Mucosa of gallbladder (tissue), 1 donor: ENCODE data around the gene TOPAZ1. TPM values are rescaled to one million over a fixed set of nuclear protein-coding genes. Genes with fewer than 3 reads are reported as not detected.
A peak's percentile ranks its signal among the peaks of the same experiment; 100 is the strongest.

ENCODE experiments used
- DNase-seq: peaks from one replicate; pipeline ENCODE4 v3.0.0-alpha.2; 2020; ENCODE audit warnings: low spot score
- total RNA-seq: library from RNA; stranded (reverse); gene quantifications from one replicate; pipeline ENCODE4 v1.2.1, GENCODE V29; 2021
- donor health status: DM: no; HTN: no; CAD: no.

Gene TOPAZ1
- total RNA-seq, 1 donor from 2014 or later = not detected

DNA sequence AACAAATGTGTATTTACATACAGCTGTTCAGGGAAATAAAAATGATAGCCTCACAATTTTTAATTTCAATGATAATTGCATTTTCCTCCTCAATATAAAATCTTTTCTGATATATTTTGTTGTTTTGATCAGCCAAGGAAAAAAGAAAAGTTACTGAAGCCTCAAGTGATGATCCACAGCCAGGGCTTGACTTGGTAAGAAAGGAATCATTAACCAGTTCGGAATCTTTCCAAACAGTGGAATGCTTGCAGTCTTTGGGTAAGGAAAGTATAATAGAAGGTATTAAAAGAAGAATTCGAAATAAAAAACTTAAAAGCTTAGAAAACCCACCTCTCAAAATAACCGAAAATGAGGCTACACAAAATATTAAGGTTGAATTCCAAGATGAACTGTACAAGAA, 1.0 kb downstream of the TOPAZ1 start:
- DNase-seq = no peak

DNA sequence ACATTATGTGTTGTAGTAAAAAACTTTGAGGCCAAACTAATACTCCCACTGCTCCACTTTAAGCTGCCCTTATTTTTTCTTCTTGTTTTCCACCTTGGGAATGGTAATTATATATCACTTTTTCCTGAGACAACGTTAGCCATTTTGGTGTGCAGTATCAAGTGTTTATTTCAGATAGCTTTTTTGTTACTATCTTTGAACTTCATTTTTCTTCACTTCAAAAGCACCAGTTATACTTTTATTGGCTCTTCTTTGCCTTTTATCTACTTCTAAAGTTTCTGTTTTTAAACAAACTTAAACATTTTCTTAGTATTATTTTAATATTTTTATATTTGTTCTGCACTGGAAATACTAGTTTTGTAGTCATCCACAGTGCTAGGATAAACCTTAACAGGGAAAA, 6.5 kb downstream of the TOPAZ1 start:
- DNase-seq = no peak

DNA sequence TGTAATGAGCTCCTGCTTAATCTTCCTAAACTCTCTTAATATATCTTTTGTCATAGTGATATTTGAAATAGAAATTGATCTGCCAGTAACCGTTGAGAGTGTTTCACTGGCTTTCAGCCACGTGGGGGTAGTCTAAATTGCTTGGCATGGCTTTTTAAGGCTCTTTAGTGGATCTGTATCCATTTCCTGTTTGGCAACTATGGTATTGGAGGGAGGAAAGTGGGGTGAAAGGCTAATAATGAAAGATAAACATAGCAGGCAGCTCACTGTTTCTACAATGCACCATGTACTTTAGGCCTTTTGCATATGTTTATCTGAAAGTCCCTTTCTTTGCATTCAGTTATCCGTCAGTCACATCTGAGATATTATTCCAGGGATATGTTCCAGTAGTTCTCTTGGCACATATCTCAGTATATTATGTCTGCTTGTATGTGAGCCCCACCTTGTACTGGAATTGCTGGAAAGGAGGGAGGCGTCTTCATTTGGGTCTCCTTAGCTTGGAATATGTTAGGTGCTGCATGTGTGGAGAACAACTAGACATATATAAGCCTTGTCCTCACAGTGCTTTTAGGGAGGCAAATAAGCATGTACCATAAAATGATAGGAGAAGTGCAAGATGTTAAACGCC, 10.8 kb downstream of the TOPAZ1 start:
- DNase-seq = no peak

DNA sequence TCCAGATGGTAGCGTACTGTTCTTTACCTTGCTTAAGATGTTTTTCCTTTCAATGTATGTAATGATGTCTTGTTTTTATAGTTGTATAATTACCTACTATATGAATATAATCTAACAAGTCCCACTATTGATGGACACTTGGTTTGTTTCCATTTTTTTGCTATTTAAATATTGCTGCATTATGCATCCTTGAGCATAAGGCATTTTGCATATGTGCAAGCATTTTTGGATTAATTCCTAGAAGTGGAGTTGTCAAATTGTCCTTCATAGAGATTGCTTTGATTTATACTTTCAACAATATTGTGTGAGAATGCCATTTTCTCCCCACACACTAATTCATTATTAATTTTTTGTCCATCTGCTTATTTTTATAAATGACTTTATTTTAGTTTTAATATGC, 17.7 kb downstream of the TOPAZ1 start:
- no peak for DNase-seq

DNA sequence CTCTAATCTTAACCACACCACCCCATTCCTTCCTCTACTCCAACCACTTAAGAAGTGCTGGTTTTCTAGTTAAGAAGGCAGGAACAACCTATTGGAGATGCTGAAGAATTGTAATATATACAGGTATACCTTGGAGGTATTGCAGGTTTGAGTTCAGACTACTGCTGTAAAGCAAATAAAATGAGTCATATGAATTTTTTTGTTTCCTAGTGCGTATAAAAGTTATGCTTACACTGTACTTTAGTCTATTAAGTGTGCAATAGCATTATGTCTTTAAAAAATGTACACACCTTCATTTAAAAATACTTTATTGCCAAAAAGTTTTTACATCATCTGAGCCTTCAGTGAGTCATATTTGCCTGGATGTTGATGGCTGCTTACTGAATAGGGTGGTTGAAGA, 22.5 kb downstream of the TOPAZ1 start:
- no peak for DNase-seq

DNA sequence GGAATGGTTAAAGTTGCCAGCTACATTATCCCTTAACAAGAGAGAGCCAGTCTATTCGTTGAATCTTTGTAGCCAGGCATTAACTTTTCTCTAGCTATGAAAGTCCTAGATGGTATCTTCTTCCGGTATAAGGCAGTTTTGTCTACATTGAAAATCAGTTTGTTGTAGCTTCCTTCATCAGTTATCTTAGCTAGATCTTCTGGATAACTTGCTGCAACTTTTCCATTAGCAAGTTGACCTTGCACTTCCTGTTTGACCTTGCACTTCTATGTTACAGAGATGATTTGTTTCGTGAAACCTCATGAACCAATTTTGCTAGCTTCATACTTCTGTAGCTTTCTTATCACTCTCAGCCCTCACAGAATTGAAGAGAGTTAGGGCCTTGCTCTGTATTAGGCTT, 24.1 kb downstream of the TOPAZ1 start:
- DNase-seq = no peak

DNA sequence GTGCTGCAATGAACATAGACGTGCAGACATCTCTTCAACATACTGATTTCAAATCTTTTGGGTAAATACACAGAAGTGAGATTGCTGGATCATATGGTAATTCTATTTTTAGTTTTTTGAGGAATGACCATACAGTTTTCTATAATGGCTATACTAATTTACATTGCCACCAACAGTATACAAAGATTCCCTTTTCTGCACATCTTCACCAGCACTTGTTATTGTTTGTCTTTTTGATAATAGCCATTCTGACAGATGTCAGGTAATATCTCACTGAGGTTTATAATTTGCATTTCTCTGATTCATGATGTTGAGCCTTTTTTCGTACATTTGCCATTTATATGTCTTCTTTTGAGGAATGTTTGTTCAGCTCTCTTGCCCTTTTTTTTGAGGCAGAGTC, 30.5 kb downstream of the TOPAZ1 start:
- DNase-seq = no peak

DNA sequence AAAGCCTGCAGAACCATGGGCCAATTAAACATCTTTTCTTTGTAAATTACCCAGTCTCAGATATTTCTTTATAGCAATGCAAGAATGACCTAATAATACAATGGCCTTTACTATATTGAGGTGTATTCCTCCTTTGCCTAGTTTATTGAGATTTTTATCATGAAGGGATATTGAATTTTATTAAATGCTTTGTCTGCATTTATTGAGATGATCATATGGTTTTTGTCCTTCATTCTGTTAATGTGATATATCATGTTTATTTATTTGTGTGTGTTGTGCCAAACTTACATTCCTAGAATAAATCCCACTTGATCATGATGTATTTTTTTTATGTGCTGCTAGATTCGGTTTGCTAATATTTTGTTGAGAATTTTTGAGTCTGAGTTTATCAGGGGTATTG, 36.2 kb downstream of the TOPAZ1 start:
- no peak for DNase-seq

DNA sequence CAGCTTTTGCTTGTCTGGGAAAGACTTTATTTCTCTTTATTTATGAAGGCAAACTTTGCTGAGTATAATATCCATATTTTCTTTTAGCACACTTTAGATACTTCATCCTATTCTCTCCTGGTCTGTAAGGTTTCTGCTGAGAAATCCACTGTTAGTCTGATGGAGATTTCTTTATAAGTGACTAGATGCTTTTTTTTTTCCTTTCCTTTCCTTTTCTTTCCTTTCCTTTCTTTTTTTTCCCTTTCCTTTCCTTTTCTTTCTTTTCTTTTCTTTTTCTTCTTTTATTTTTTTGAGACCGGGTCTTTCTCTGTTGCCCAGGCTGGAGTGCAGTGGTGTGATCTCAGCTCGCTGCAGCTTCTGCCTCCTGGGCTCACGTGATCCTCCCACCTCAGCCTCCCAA, 38.4 kb downstream of the TOPAZ1 start:
- no peak for DNase-seq

DNA sequence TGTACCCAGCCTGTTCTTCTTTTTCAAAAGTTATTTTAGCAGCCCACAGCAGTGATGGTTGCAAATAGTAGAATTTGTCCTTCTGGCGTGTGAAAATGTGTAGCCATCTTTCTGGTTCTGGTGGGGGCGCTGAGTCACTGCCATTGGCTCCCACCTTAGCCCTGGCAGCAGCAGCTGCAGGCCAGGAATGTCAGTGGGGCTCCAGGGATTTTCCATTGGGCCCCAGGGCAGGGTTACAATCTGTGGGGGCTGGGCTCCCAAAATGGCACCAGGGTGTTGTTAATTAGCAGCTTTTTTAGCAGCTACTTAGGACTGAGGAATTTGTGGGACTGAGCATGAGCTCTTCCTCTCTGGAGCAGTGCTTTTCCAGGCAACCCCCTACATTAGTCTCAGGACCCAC, 38.9 kb downstream of the TOPAZ1 start:
- DNase-seq = no peak

DNA sequence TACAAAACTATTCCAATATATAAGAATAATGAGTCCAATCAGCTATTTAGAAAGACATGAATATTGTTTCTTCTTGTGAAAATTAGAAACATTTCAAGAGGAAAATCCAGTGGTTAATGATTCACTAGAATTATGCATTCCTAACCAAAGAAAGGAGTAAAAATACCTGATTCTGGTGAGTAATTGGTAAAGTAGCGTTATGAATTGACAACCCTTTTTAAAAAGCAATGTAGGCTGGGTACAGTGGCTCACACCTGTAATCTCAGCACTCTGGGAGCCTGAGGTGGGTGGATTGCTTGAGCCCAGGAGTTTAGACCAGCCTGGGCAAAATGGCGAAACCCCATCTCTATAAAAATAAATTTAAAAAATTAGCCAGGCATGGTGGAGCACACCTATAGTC, 43.3 kb downstream of the TOPAZ1 start:
- no peak for DNase-seq

DNA sequence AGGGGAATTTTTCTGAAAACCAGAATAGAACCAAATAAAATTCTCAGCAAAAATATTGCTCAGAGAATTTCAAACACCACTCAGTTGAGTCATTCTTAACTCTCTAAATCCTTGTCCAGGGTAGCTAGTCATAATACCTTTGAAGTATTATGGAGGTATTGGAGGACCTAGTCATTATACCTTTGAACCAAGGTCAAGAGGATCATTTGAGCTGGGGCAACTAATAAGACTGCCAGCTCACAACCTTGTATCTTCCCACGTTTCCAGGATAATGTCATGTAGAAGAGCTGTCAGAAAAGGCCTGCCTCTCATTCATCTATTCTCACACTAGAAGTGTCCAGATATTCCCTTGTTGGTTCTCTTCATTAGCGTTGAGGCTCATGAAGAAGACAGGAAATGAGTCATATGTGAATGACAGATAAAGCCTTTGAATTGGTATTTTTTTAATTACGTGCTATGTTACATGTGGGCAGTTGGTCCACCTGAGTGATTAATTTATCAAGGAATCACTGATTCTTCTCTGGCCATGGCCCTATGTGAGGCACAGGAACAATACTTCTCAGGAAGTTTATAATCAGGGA, 48.3 kb downstream of the TOPAZ1 start:
- DNase-seq = no peak

DNA sequence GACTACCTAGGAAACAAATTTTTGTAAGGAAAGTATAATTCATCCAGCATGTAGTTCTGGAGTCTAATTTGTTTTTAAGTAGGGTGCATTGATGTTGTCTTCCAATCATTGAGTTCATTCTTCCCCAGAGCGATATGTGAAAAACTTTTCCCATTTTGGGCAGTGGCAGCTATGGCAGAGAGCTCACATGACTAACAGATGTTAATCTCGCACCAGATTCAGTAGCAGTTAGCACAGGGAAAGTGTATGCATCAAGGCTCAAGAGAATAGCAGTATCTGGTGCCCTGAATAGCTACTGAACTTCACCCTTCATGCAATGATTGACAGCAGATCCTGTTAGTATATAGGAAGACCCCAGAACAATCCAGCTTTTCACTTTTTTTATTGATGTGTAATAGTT, 50.6 kb downstream of the TOPAZ1 start:
- DNase-seq = no peak

DNA sequence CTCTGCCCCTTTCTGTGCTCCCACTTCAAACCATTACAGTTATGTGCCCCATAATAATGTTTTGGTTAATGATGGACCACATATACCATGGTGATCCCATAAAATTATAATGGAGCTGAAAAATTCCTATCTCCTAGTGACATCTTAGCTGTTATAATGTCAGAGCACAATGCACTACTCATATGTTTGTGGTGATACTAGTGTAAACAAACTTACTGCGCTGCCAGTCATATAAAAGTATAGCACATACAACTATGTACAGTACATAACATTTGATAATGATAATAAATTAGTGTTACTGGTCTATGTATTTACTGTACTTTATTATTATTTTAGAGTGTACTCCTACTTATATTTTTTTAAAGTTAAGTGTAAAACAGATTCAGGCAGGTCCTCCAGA, 51.3 kb downstream of the TOPAZ1 start:
- DNase-seq = no peak

DNA sequence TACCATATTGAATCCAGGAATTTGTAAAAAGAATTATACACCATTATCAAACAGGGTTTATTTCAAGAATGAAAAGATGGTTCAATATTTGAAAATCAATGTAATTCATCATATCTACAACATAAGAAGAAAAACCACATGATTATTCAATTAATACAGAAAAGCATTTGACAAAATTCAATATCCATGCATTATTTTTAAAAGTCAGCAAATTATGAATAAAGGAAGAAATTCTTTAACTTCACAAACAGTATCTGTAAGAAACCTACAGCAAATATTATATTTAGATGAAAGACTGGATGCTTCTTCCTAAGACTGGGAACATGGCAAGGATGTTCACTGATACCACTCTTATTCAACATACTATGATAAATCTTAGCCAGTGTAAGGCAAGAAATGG, 55.6 kb downstream of the TOPAZ1 start:
- no peak for DNase-seq

DNA sequence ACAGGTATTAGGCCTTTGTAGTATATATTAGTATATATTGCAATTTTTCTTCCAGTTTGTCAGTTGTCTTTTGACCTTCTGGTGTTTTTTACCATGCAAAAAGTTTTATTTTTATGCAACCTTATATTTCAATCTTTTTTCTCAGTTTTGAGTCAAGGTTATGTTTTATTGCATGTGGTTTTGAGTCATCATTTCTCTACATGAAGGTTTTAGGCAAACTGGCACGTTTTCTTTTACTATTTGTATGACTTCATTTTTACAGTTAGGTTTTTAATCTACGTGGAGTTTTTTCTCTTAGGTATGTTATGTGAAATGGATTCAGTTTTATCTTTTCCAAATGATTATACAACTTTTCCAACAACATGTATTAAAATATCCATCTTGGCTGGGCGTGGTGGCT, 60.1 kb downstream of the TOPAZ1 start:
- DNase-seq = no peak

DNA sequence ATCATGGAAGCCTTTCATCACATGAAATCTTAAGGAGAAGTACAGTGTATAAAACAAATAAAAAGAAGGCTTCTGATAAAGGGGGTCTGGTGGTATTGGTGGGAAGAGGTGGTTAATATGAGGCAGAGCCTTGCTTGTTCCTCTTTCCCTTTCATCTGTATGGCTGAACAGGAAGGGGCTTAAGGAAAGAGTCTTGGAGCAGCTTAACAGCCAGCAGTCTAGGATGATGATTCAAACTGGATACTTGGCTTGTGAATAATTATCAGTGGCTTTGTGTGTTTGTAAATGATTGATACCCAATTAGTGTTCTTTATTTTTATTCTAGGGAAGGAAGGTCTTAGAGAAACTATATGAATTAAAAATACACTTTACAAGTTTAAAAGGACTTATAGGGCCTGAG, 67.8 kb downstream of the TOPAZ1 start:
- no peak for DNase-seq

DNA sequence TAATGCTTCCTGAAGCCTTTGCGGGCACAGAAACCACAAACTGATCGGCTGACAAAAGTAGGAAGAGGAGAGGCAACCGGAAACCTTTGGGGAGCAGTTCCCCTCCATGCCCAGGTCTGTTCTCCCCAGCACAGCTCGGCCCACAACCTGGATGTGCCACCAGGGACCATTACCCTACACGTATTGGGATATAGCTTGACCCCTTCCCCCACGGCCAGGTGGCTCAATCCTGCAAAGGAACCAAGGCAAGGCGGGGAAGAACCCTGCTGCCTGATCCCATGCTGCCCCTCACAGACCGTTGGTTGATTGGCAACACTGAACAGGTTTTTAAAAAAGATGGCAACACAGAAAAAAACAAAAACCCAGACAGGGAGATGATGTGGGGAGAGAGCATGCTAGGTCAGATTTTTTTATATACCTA, 77.2 kb downstream of the TOPAZ1 start:
- no peak for DNase-seq

DNA sequence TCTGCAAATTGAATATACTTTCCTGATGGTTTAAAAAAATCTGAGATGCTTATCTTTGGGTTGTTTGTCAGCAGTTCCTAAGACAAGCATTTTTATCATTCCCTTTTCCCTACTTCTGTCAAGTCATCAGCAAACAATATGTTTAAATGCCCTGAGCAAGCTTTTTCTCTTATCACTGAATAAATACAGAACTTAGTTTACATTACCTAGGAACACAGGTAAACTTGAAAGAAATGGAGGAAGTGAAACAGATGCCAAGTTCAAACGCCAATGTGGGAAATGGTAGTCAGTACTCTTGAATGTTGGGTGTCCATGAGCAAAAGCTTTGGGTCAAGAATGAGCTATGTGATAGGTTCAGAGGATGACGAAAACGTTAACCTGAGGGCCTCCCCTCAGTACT, 79.6 kb downstream of the TOPAZ1 start:
- peak; percentile 45 for DNase-seq

DNA sequence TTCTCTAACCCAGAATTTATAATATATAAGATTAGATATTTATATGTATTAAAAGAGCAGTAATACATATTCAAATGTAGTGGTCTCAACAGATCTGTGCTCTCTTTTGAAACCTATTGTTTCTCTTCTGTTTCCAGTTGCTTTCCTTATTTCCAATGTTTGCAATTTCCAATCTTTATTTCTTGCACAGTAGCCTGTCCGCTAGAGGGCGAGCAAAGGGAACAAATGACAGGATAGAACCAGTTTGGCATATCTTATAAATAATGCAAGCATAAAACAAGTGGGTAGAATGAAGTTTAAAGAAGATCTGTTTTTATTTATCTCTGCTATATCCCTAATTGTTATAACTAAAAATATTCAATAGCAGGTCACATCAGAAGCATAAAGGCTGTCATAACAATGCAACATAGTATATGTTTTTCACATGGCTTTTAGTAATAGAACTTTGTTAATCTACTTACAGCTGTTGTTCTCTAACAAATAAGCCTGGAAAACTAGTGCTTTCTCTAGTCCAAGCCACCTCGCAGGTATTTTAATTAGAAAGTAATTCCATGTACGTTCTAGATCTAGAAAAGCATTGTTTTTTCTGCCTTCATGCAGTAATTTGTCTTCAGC, 81.8 kb downstream of the TOPAZ1 start:
- peak; percentile 69 for DNase-seq

DNA sequence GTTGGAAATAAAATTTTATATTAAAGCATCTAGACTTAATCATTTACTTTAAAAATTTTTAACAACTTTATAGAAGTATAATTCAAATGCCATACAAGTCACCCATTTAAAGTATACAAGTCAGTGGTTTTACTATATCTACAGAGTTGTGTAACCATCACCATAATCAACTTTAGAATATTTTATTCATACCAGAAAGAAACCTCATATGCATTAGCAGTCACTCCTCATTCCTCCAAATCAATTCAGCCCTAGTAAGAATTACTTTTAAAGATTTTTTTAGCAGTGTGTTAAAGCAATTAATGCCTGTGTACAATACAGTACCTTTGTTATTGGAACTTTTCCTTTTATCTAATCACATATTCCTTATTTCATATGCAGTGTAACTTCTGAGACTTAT, 82.9 kb downstream of the TOPAZ1 start:
- DNase-seq = no peak

DNA sequence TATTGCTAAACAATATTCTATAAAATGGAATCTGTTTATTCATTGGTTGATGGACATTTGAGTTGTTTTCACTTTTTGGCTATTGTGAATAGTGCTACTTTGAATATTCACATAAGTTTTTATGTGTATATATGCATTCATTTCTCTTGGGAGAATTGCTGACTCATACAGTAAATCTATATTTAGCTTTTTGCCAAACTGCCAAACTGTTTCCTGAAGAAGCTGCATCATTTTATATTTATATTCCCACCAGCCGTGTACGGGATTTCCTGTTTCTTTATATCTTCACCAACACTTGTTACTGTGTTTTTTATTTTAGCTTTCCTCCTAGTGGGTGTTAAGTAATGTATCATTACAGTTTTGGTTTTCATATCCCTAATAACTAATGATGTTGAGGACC, 84.3 kb downstream of the TOPAZ1 start:
- DNase-seq = no peak

DNA sequence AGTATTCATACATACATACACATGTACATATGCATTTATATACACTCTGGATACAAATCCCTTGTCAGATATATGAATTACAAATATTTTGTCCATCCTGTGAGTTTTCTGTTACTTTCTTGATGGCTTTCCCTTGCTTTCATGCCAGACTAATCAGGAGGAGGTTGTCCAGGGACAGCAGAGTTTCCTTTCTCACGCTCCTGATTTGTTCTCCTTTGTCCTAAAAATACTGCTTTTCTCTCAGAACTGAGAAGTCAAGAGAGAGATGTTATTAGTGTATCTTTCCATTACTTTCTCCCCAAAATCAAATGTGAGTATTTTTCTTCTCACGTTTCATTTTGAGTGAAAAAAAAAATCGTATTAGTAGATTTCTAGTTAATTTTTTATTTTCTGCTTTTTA, 84.8 kb downstream of the TOPAZ1 start:
- DNase-seq = no peak

DNA sequence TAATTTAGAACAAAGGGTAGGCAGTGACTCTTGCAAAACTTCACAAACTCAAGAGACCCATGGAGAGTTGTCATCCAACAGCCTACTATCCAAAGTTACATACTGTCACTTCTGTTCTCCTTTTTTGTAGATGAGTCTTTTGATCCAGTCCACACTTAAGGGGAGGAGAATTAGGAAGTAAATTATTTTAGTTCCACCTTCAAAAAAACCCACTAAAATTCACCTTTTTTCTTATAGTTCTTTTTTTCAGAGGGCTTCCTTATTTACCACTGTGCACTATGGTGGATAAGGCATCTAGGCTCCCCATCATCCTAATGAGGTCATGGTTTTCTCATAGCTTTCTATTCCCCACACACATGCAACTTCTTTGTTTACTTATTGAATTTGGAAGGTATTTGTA, 88.3 kb downstream of the TOPAZ1 start:
- no peak for DNase-seq
